Endodermal cell (in vitro differentiated cells): ENCODE measurements around the gene NFXL1. TPM values are rescaled to one million over a fixed set of nuclear protein-coding genes. Genes with fewer than 3 reads are reported as not detected.

Source experiments
- DNase-seq: peaks from one replicate; pipeline ENCODE4 v3.0.0-alpha.2; 2017
- H3K27ac ChIP-seq: 2 replicates; pipeline ENCODE4 v1.5.1; 2013; ENCODE audit warnings: mild to moderate bottlenecking, low read depth, low read length, moderate library complexity
- H3K27me3 ChIP-seq: 2 replicates; pipeline ENCODE4 v1.6.1; 2013; ENCODE audit warnings: mild to moderate bottlenecking, low read length, moderate library complexity; ENCODE audit not compliant: insufficient read depth, control insufficient read depth, poor library complexity, severe bottlenecking
- H3K36me3 ChIP-seq: 2 replicates; pipeline ENCODE4 v1.7.0; 2013; ENCODE audit warnings: mild to moderate bottlenecking, low read length, moderate library complexity; ENCODE audit not compliant: control insufficient read depth, insufficient read depth
- H3K4me1 ChIP-seq: one replicate; pipeline ENCODE4 v1.7.0; 2013; ENCODE audit warnings: low read length; ENCODE audit not compliant: control insufficient read depth, insufficient read depth
- H3K4me3 ChIP-seq: 2 replicates; pipeline ENCODE4 v1.5.1; 2013; ENCODE audit warnings: mild to moderate bottlenecking, low read length, moderate library complexity
- H3K9ac ChIP-seq: 2 replicates; pipeline ENCODE4 v1.6.1; 2013; ENCODE audit warnings: mild to moderate bottlenecking, low read length, moderate library complexity; ENCODE audit not compliant: poor library complexity, severe bottlenecking; ENCODE audit errors: extremely low read depth
- H3K9me3 ChIP-seq: 2 replicates; pipeline ENCODE4 v1.6.1; 2013; ENCODE audit warnings: mild to moderate bottlenecking, low read length, moderate library complexity; ENCODE audit not compliant: control insufficient read depth
- H3K27ac Mint-ChIP-seq: 2 replicates; pipeline ENCODE4 v1.8.0; 2020; ENCODE audit warnings: mixed read lengths
- H3K27me3 Mint-ChIP-seq: 2 replicates; pipeline ENCODE4 v1.8.0; 2021; ENCODE audit warnings: mild to moderate bottlenecking, mixed read lengths; ENCODE audit not compliant: insufficient read depth
- H3K36me3 Mint-ChIP-seq: 2 replicates; pipeline ENCODE4 v1.8.0; 2020; ENCODE audit warnings: low read depth, mixed read lengths
- H3K4me1 Mint-ChIP-seq: 2 replicates; pipeline ENCODE4 v1.8.0; 2020; ENCODE audit warnings: mixed read lengths
- H3K4me3 Mint-ChIP-seq: 2 replicates; pipeline ENCODE4 v1.8.0; 2020; ENCODE audit warnings: mild to moderate bottlenecking, moderate library complexity, mixed read lengths
- H3K9me3 Mint-ChIP-seq: 2 replicates; pipeline ENCODE4 v1.8.0; 2020; ENCODE audit warnings: mild to moderate bottlenecking, mixed read lengths
- CTCF ChIP-seq: fragments of 200-600 bp; sonication (generic); conservative IDR thresholded peaks from 2 replicates; pipeline ENCODE4 v1.5.0; 2021; ENCODE audit warnings: antibody characterized with exemption, mild to moderate bottlenecking
- WGBS, 2 experiments: methylation state at CpG; one replicate each; pipeline versions ENCODE4 v1.1.5 to v1.1.7; 2013; ENCODE audit warnings: missing lambda C conversion rate in 2 of 2, mixed read lengths in 1 of 2; ENCODE audit not compliant: insufficient coverage in 1 of 2, insufficient read length in 1 of 2; 5-methylcytosine and 5-hydroxymethylcytosine counted together
- total RNA-seq, 2 donors: library from RNA; stranded (reverse); fragmentation: NEBNext Ultra II Directional in 1 of 2; extraction: Animal tissue kit (Norgen Biotek cat#: 25700) in 1 of 2; gene quantifications; 2 replicates in 1 of 2; 3 replicates in 1 of 2; pipeline ENCODE4 v1.2.1, GENCODE V29; 2021

NFXL1 gene
- total RNA-seq, 2 donors from 2014 or later, result 33.0 to 33.7 TPM

GRCh38 chr4:47907089-47907646, 7.2 kb downstream of the NFXL1 start:
- no peak for TF ChIP-seq CTCF
- Histone ChIP-seq H3K27ac (no peak overlapping the region), H3K9me3 (no peaks in the 10 kb centered on the region), H3K27me3 (no peaks in the 10 kb centered on the region), H3K9ac (no peak overlapping the region), H3K4me3 (no peak overlapping the region), H3K36me3 (peaks cover 75% of the 10 kb centered on the region), H3K4me1 (no peaks in the 10 kb centered on the region)
- 0% methylated on average over 1 of the region's 1 CpG for WGBS, 2 experiments
- Mint-ChIP-seq H3K27ac (no peak overlapping the region), H3K27me3 (no peaks in the 10 kb centered on the region), H3K4me1 (peaks cover 18% of the 10 kb centered on the region), H3K4me3 (no peak overlapping the region), H3K9me3 (no peaks in the 10 kb centered on the region), H3K36me3 (peaks cover 67% of the 10 kb centered on the region)
- no peak for DNase-seq

- TF ChIP-seq CTCF, result no peak
- no peak for DNase-seq
- Histone ChIP-seq H3K27me3 (no peaks in the 10 kb centered on the region), H3K4me3 (no peak overlapping the region), H3K36me3 (peaks cover 86% of the 10 kb centered on the region), H3K9me3 (no peaks in the 10 kb centered on the region), H3K4me1 (no peaks in the 10 kb centered on the region), H3K9ac (no peak overlapping the region), H3K27ac (no peak overlapping the region)
- Mint-ChIP-seq H3K36me3 (peaks cover 64% of the 10 kb centered on the region), H3K9me3 (no peaks in the 10 kb centered on the region), H3K4me1 (no peaks in the 10 kb centered on the region), H3K4me3 (no peak overlapping the region), H3K27me3 (no peaks in the 10 kb centered on the region), H3K27ac (no peak overlapping the region)
- WGBS, 2 experiments, result 94% methylated on average over 1 of the region's 1 CpG; no CpG with 5 or more reads in 1 of the 2 experiments
Measured at GRCh38 chr4:47899639-47900038, 14.7 kb downstream of the NFXL1 start.

- Histone ChIP-seq H3K9me3 (no peaks in the 10 kb centered on the region), H3K36me3 (peaks cover 95% of the 10 kb centered on the region), H3K27ac (no peak overlapping the region), H3K4me3 (no peak overlapping the region), H3K27me3 (no peaks in the 10 kb centered on the region), H3K9ac (no peak overlapping the region), H3K4me1 (no peaks in the 10 kb centered on the region)
- no peak for DNase-seq
- no peaks in the 10 kb centered on the region for H3K9me3 Mint-ChIP-seq
- H3K4me3 Mint-ChIP-seq, result no peak overlapping the region
- H3K36me3 Mint-ChIP-seq, result peaks cover 73% of the 10 kb centered on the region
- H3K4me1 Mint-ChIP-seq, result no peaks in the 10 kb centered on the region
- 100% methylated on average over 1 of the region's 1 CpG; no CpG with 5 or more reads in 1 of the 2 experiments for WGBS, 2 experiments
- TF ChIP-seq CTCF, result no peak
- no peaks in the 10 kb centered on the region for H3K27me3 Mint-ChIP-seq
- no peak overlapping the region for H3K27ac Mint-ChIP-seq
Measured at GRCh38 chr4:47891928-47892327, 22.5 kb downstream of the NFXL1 start.
